ACC112 (cell line): ENCODE measurements around the gene ASXL1.

Experiments
- H2AFZ ChIP-seq: fragments of 200-600 bp; sonication (generic); one replicate; pipeline ENCODE4 v1.6.0; 2017; ENCODE audit warnings: antibody characterized with exemption, low read length; ENCODE audit not compliant: unreplicated experiment
- H3K27ac ChIP-seq: fragments of 200-600 bp; sonication (generic); 2 replicates; pipeline ENCODE4 v1.5.1; 2014; ENCODE audit warnings: low read depth, mild to moderate bottlenecking, antibody characterized with exemption, low read length, moderate library complexity
- H3K27me3 ChIP-seq: fragments of 200-600 bp; sonication (generic); 2 replicates; pipeline ENCODE4 v1.6.1; 2014; ENCODE audit warnings: mild to moderate bottlenecking, antibody characterized with exemption, low read length, moderate library complexity, mixed read lengths; ENCODE audit not compliant: insufficient read depth
- H3K36me3 ChIP-seq: fragments of 200-600 bp; sonication (generic); 2 replicates; pipeline ENCODE4 v1.6.1; 2016; ENCODE audit warnings: mild to moderate bottlenecking, antibody characterized with exemption, low read length, moderate library complexity, mixed read lengths; ENCODE audit not compliant: insufficient read depth
- H3K4me1 ChIP-seq: fragments of 200-600 bp; sonication (generic); one replicate; pipeline ENCODE4 v1.6.1; 2016; ENCODE audit warnings: low read length, mixed read lengths; ENCODE audit not compliant: insufficient read depth, unreplicated experiment, control insufficient read depth
- H3K4me3 ChIP-seq: fragments of 200-600 bp; sonication (generic); 2 replicates; pipeline ENCODE4 v1.5.1; 2014; ENCODE audit warnings: mild to moderate bottlenecking, low read depth, low read length
- H3K79me2 ChIP-seq: fragments of 200-600 bp; sonication (generic); one replicate; pipeline ENCODE4 v1.6.0; 2016; ENCODE audit warnings: low read length; ENCODE audit not compliant: control insufficient read depth, unreplicated experiment, insufficient read depth

The ASXL1 gene

DNA sequence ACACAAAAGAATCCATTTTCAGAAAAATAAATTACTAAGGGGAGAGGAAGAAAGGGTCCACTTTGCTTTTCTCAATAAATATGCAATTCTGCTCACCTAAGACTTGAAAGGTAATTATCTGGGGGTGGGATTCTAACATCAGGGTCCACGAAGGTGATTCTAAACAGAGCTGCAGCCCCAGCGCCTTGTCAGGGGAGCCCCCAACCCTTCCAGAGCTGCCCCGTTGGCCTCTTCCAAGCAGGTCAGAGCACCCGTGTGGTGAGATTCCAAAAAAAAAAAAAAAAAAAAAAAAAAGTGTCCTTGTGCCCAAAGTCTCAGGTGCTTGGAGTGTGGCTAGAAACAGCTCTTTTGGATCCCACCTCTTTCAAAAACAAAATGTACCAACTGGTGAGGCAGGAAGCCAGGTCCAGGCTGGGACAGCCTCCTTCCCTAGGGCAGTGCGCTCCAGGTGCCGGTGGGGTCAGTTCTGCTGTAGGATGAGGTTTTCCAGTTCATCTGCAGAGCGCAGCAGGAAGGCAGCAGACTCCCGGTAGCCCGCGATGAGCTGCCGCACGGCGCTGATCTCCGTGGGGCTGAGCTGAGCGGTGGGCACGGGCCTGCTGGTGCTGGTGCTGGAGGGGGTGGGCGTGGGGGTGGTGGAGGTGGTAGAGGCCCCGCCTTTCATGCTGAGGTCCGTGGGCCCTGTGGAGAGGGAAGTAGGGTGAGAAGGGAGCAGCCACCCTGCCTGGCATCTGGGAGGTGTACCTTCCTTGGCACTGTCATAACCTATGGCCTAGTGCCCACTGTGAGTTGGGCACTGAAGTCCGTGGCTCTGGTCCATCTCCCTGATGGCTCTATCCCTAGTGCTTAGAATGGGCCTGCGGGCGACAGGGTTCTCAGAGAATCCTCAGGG is 89.3 kb downstream of the ASXL1 start:
- H3K36me3 ChIP-seq = no peaks in the 10 kb centered on the region
- H3K27ac ChIP-seq = no peak overlapping the region
- H3K79me2 ChIP-seq = no peaks in the 10 kb centered on the region
- H3K4me3 ChIP-seq = no peak overlapping the region
- peaks cover 7% of the 10 kb centered on the region for H3K4me1 ChIP-seq
- H2AFZ ChIP-seq = no peak overlapping the region
- H3K27me3 ChIP-seq = no peaks in the 10 kb centered on the region

DNA sequence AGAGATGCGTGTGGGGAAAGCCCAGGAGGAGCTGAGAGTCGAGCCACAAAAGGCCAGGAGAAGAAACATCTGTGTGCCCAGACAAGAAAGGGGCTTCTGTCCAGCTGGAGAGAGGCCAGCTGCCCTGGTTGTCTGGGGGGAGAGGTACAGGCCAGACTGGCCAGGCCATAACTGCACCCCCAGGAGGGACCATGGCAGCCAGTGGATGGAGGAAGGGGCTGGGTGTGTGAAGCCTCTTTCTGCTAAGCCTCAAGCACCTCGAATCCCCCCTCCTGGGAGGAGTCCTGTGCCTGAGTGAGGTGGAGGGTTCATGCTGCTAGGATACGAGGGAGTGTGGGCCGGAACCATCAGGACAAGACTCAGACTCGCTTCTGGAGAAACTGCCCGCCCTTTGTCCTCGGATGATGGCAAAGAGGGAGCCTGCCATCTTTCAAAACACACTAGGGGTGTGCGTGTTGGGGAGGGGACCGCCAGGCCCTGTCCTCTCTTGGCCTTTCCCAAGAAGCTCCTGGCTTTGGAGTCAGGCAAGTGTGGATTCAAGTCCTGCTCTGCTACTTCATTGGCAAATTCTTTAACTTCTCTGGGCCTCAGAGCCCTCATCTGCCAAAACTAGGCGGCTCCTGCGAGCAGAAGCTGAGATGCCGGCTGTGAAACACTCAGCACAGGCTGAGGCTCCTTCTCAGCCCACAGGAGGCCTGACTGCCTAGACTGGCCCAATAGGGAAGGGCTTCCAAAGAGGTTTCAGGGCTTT is 90.3 kb downstream of the ASXL1 start:
- no peak overlapping the region for H3K27ac ChIP-seq
- H3K79me2 ChIP-seq = no peaks in the 10 kb centered on the region
- H3K27me3 ChIP-seq = no peaks in the 10 kb centered on the region
- H3K36me3 ChIP-seq = no peaks in the 10 kb centered on the region
- no peak overlapping the region for H2AFZ ChIP-seq
- no peaks in the 10 kb centered on the region for H3K4me1 ChIP-seq
- H3K4me3 ChIP-seq = no peak overlapping the region

DNA sequence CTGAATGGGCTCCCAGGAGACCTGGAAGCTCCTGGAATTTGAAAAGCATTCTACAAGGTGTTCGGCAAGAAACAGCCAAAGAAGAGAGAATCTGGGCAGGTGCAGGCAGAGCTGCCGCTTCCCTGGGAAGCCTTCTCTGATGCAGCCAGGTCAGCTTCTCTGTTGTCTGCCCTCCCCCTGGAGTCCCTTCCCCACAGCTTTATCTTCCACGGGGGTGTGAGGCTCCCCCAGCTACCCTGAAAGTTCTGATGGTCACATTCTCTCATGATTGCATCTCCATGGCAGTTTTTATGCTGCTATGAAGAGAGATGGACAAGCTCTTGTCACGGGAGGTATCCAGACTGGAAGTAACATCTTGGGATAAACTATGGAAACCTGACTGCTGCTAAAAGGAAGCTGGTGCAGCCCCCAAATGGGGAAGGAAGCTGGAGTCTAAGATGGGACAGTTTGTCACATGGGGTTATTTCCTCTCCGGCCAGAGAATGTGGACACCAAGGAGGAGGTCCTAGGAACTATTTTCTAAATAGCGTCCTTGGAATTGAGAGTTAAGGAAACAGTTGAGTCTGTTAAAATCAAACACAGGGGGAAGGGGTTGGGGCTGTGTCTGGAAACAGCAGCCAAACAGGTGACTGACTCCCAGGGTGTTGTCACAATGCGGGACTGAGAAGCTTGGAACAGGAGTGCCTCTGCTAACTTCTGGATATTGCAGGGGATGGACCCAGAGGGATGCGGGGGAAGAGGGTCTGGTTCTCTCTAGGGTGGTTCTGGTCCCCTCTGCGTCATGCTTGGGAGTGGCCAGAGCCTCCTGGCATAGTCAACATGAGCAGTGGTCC is 91.1 kb downstream of the ASXL1 start:
- no peak overlapping the region for H3K4me3 ChIP-seq
- no peaks in the 10 kb centered on the region for H3K36me3 ChIP-seq
- no peak overlapping the region for H2AFZ ChIP-seq
- no peaks in the 10 kb centered on the region for H3K4me1 ChIP-seq
- H3K27me3 ChIP-seq = no peaks in the 10 kb centered on the region
- H3K27ac ChIP-seq = no peak overlapping the region
- no peaks in the 10 kb centered on the region for H3K79me2 ChIP-seq

DNA sequence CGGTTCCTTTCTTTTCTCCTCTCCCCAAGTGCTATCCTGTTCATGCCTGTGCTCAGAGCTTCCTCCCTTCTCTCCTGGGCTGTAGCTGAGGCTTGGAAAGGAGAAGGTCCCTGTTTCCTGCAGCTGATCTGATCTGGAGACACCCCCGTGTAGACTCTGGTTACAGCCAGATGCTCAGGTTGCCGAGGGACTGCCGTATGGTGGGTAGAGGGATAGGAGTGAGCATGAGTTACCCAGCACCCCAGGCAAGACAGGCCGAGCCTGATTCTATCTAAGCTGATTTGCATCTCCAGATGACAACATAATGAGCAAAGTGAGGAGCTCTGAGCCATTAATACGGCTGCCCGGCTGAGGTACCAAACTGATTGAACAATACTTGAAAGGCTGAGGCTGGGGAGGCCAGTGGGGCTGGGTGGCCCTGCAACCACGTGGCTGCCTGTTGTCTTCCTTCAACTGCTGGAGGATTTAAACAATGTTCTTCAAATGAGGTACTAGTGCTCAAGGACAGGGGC is 91.8 kb downstream of the ASXL1 start:
- Histone ChIP-seq H3K27me3 (no peaks in the 10 kb centered on the region), H3K79me2 (no peaks in the 10 kb centered on the region), H3K4me3 (no peak overlapping the region), H3K4me1 (no peaks in the 10 kb centered on the region), H2AFZ (no peak overlapping the region), H3K27ac (no peak overlapping the region), H3K36me3 (no peaks in the 10 kb centered on the region)

DNA sequence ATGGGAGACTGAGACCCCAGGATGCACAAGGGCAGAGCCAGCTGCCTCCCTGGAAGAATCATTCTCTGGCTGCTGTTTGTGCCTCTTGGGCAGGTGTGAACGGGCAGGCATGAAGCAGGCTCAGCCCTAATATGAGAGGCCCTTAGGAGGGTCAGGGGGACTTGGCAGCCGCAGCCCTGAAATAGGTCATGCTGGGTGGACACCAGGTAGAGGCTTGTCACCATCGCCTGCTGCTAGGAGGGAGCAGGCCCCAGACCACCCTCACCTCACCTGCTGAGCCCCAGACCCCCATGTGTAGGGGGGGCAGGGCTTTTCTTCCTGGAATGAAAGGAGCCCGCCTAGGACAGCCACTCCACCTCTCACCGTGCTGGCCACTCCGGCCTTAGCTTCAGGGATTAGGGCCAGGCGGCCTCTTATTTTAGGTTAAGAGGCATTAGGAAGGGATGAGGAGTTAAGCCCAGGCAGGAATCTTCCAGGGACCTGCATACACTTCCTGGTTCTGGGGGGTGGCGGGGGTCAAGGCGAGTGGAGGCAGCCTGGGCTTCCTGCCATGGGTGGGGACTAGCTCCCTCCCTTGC is 92.4 kb downstream of the ASXL1 start:
- H2AFZ ChIP-seq = no peak overlapping the region
- H3K79me2 ChIP-seq = no peaks in the 10 kb centered on the region
- H3K4me1 ChIP-seq = no peaks in the 10 kb centered on the region
- H3K27me3 ChIP-seq = no peaks in the 10 kb centered on the region
- H3K4me3 ChIP-seq = no peak overlapping the region
- no peak overlapping the region for H3K27ac ChIP-seq
- H3K36me3 ChIP-seq = no peaks in the 10 kb centered on the region

DNA sequence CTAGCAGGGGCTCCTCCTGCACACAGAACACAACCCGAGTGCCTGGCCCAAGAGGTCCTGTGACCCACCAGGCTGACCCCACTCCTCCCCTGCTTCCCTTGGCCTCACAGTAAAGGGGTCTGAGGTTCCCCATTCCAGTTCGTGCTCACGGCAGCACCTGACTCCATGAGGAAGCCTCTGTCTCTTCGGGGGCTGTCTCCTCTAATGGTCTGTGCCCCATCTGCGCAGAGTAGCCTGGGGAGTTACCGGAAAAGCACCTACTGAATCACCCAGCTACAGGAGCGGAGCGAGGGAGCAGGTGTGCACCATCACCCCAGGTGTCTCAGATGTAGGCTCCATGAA is 93.2 kb downstream of the ASXL1 start:
- Histone ChIP-seq H3K4me1 (no peaks in the 10 kb centered on the region), H3K79me2 (no peaks in the 10 kb centered on the region), H3K27me3 (no peaks in the 10 kb centered on the region), H3K27ac (no peak overlapping the region), H3K36me3 (no peaks in the 10 kb centered on the region), H3K4me3 (no peak overlapping the region), H2AFZ (no peak overlapping the region)

DNA sequence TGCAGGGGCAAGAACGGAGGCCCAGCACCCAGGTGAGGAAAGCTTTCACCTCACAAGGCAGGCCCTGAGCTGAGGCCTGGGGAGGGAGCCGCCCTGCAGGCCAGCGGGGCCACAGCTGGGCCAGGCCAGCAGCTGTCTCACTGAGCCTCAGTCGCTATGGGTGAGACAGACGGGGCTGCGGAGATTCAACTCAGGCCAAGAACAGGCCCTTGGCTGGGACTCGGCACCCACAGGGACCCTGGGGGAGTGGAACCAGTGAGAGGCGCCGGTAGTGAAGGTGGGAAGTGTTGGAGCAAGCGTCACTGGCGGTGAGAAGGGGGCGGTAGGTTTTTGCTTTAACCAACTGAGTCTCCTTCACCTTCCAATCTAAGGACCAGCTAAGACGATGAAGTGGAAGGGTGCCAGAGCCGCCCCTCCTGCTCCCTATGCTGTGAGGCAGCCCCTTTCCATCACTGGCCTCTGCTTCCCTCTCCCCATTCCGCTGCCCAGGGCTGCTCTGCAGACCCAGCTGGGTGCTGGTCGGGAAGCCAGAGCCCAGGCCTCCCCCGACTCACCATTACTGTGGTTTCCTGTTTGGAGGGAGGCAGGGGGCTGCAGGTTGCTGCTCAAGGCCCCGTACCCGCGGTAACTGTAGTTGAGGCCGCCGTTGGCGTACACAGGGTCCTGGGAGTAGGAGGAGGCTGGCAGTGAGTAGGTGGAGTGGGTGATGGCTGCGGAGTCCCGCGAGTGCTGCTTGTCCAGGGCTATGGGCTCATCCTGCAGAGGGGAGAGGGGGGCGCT is 93.7 kb downstream of the ASXL1 start:
- Histone ChIP-seq H3K79me2 (no peaks in the 10 kb centered on the region), H2AFZ (no peak overlapping the region), H3K27ac (no peak overlapping the region), H3K4me3 (no peak overlapping the region), H3K27me3 (no peaks in the 10 kb centered on the region), H3K36me3 (no peaks in the 10 kb centered on the region), H3K4me1 (peaks cover 5% of the 10 kb centered on the region)

DNA sequence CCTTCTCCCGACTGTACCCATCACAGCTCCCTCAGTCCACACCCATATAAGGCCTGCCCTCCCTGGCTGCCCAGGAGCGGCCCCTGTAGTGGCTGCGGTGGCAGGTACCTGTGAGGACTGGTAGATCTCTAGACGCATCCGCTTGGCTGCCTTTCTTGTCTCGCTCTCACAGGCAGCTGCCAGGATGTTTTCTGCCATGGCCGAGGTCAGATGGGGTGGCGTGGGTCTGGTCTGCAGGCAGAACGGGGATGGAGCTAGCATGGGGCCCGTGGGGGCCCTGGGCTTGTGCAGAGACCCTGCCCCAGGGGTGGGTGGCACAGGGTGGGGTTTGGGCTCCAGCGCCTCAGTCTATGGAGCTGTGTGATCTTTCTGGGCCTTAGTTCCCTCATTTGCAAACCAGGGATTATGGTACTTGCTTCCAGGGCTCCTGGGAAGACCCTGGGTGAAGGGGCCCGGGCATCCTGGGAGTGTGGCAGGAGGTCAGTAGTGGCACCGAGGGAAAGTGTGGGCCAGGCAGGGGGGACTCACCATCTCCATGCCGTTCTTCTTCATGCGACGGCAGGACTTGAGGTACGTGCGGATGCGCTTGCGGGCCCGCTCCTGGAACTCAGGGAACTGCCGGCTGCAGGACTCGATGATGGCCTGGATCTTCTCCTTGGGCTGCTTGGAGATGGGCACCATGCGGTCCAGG is 94.8 kb downstream of the ASXL1 start:
- peaks cover 8% of the 10 kb centered on the region for H3K4me1 ChIP-seq
- no peaks in the 10 kb centered on the region for H3K36me3 ChIP-seq
- H3K27ac ChIP-seq = no peak overlapping the region
- H3K4me3 ChIP-seq = no peak overlapping the region
- no peak overlapping the region for H2AFZ ChIP-seq
- no peaks in the 10 kb centered on the region for H3K79me2 ChIP-seq
- no peaks in the 10 kb centered on the region for H3K27me3 ChIP-seq

DNA sequence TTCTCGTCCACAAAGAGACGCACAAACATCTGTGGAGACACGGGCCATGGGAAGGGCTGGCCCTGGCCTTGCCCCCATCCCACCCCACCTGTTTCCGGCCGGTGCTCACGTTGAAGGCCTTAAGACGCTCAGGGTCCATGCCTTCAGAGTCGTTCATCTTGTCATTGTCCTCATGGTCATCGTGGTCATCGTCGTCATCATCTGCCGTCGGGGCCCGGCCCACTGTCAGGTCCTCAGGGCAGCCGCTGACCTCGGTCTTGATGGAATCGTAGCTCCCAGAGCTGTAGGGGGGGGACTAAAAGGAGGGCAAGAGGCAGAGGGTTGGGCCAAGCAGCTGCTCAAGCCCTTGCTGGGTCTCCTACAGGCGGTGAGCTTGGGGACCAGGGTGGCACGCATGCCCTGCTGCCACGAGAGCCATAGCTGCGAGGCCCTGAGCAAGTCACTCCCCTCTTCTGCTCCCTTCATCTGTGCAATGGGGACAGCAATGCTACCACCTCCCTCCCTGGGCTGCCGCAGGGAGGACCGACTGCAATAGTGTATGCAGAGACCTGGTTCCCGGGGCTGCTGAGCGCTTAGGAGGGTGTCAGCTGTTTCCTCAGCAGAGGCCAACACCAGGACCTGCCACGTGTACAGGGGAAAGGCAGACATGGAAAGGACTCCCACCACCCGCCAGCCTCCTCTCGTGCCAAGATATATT is 95.5 kb downstream of the ASXL1 start:
- Histone ChIP-seq H3K4me3 (no peak overlapping the region), H3K79me2 (no peaks in the 10 kb centered on the region), H3K27me3 (no peaks in the 10 kb centered on the region), H3K4me1 (peaks cover 11% of the 10 kb centered on the region), H2AFZ (no peak overlapping the region), H3K36me3 (no peaks in the 10 kb centered on the region), H3K27ac (no peak overlapping the region)
